ENCODE data around the gene RBMS2. TPM values are rescaled to one million over a fixed set of nuclear protein-coding genes. Genes with fewer than 3 reads are reported as not detected.

Gene RBMS2
- total RNA-seq, 4 donors from 2014 or later = 14.5 to 88.0 (median 29.1) TPM

- H3K4me3 ChIP-seq = no peak overlapping the region
- no peaks in the 10 kb centered on the region for H3K9me3 ChIP-seq
- no peak overlapping the region for H3K27ac ChIP-seq
- DNase-seq (ENCODE audit: low spot score in 2 of 2) = no peak
- H3K27me3 ChIP-seq = no peaks in the 10 kb centered on the region
- no peaks in the 10 kb centered on the region for H3K36me3 ChIP-seq
- H3K4me1 ChIP-seq = no peaks in the 10 kb centered on the region
- TF ChIP-seq POLR2A (IDR thresholded peaks at IDR 0.05) = no peak
These were observed 15.9 kb downstream of the RBMS2 start for GRCh38 chr12:56537546-56537945.

GRCh38 chr12:56541631-56542030 is 20.0 kb downstream of the RBMS2 start:
- no peaks in the 10 kb centered on the region for H3K27me3 ChIP-seq
- H3K4me1 ChIP-seq = no peaks in the 10 kb centered on the region
- H3K4me3 ChIP-seq = no peak overlapping the region
- no peak overlapping the region for H3K27ac ChIP-seq
- 29% methylated on average over 2 of the region's 2 CpGs for WGBS
- no peak for DNase-seq (ENCODE audit: low spot score in 2 of 2)
- H3K9me3 ChIP-seq = no peaks in the 10 kb centered on the region
- TF ChIP-seq CTCF (IDR thresholded peaks at IDR 0.05) (no peak), POLR2A (IDR thresholded peaks at IDR 0.05) (no peak), POLR2AphosphoS5 (IDR thresholded peaks at IDR 0.05) (no peak), EP300 (IDR thresholded peaks at IDR 0.05) (no peak)
- no peaks in the 10 kb centered on the region for H3K36me3 ChIP-seq

- no peak for DNase-seq (ENCODE audit: low spot score in 2 of 2)
- Histone ChIP-seq H3K4me3 (no peak overlapping the region), H3K27me3 (no peaks in the 10 kb centered on the region), H3K36me3 (no peaks in the 10 kb centered on the region), H3K4me1 (no peaks in the 10 kb centered on the region), H3K27ac (no peak overlapping the region), H3K9me3 (no peaks in the 10 kb centered on the region)
- TF ChIP-seq CTCF (IDR thresholded peaks at IDR 0.05) = no peak
- TF ChIP-seq POLR2A (IDR thresholded peaks at IDR 0.05) = no peak
- no peak for TF ChIP-seq POLR2AphosphoS5 (IDR thresholded peaks at IDR 0.05)
- TF ChIP-seq EP300 (IDR thresholded peaks at IDR 0.05) = no peak
- WGBS = 90% methylated on average over 4 of the region's 4 CpGs
These were observed 20.5 kb downstream of the RBMS2 start for GRCh38 chr12:56542164-56542563.

GRCh38 chr12:56545023-56545604 is 23.5 kb downstream of the RBMS2 start:
- 96% methylated on average over 3 of the region's 3 CpGs for WGBS
- no peak overlapping the region for H3K4me3 ChIP-seq
- no peak for TF ChIP-seq POLR2AphosphoS5 (IDR thresholded peaks at IDR 0.05)
- TF ChIP-seq POLR2A (IDR thresholded peaks at IDR 0.05) = no peak
- DNase-seq (ENCODE audit: low spot score in 2 of 2) = no peak
- no peaks in the 10 kb centered on the region for H3K4me1 ChIP-seq
- H3K27ac ChIP-seq = no peak overlapping the region
- no peaks in the 10 kb centered on the region for H3K9me3 ChIP-seq
- no peaks in the 10 kb centered on the region for H3K36me3 ChIP-seq
- H3K27me3 ChIP-seq = no peaks in the 10 kb centered on the region

- no peak for TF ChIP-seq EP300 (IDR thresholded peaks at IDR 0.05)
- TF ChIP-seq POLR2A (IDR thresholded peaks at IDR 0.05) = no peak
- no peak for TF ChIP-seq POLR2AphosphoS5 (IDR thresholded peaks at IDR 0.05)
- no peak for TF ChIP-seq CTCF (IDR thresholded peaks at IDR 0.05)
- DNase-seq (ENCODE audit: low spot score in 2 of 2) = no peak
- WGBS = 92% methylated on average over 5 of the region's 5 CpGs
These were observed 25.1 kb downstream of the RBMS2 start for GRCh38 chr12:56546680-56547079.

GRCh38 chr12:56551070-56551469 is 29.4 kb downstream of the RBMS2 start:
- TF ChIP-seq EP300 (IDR thresholded peaks at IDR 0.05) (no peak), POLR2A (IDR thresholded peaks at IDR 0.05) (no peak), POLR2AphosphoS5 (IDR thresholded peaks at IDR 0.05) (no peak), CTCF (IDR thresholded peaks at IDR 0.05) (no peak)
- Histone ChIP-seq H3K4me1 (no peaks in the 10 kb centered on the region), H3K27ac (no peak overlapping the region), H3K27me3 (no peaks in the 10 kb centered on the region), H3K4me3 (no peak overlapping the region), H3K36me3 (peaks cover 3% of the 10 kb centered on the region), H3K9me3 (no peaks in the 10 kb centered on the region)
- 95% methylated on average over 5 of the region's 5 CpGs for WGBS
- DNase-seq (ENCODE audit: low spot score in 2 of 2) = no peak

More at GRCh38 chr12:56546680-56547079, 25.1 kb downstream of the RBMS2 start:
- H3K27ac ChIP-seq = no peak overlapping the region
- no peaks in the 10 kb centered on the region for H3K27me3 ChIP-seq
- H3K4me1 ChIP-seq = no peaks in the 10 kb centered on the region
- H3K9me3 ChIP-seq = no peaks in the 10 kb centered on the region
- H3K4me3 ChIP-seq = no peak overlapping the region
- H3K36me3 ChIP-seq = no peaks in the 10 kb centered on the region
